Activated CD8-positive, alpha-beta T cell treated with anti-CD3 and anti-CD28 coated beads, Interleukin-2, amount 10 ng/mL, durations not matched to agents 7 days and 5 days (primary cell): ENCODE data around the gene CCR3. TPM values are rescaled to one million over a fixed set of nuclear protein-coding genes. Genes with fewer than 3 reads are reported as not detected.

ENCODE experiments used
- ATAC-seq: fragments of 150-1000 bp; cut with Tn5 transposase; one replicate; pipeline ENCODE4 v1.10.0; 2021; ENCODE audit warnings: moderate library complexity
- CTCF ChIA-PET: fragments of 350-600 bp; sonication (Branson Sonifier 250); formaldehyde crosslinking; loops from one replicate; lab custom pipeline; 2021; ENCODE audit warnings: antibody characterized with exemption; lab: Charles Lee
- POLR2A ChIA-PET: fragments of 350-600 bp; sonication (Branson Sonifier 250); formaldehyde crosslinking; loops from one replicate; lab custom pipeline; 2021; ENCODE audit warnings: antibody characterized with exemption; lab: Charles Lee
- DNase-seq: peaks from one replicate; pipeline ENCODE4 v3.0.0-alpha.2; 2020
- H3K27ac Mint-ChIP-seq: one replicate; pipeline ENCODE4 v1.8.0; 2021; ENCODE audit warnings: mild to moderate bottlenecking, mixed read lengths
- H3K27me3 Mint-ChIP-seq: one replicate; pipeline ENCODE4 v1.8.0; 2021; ENCODE audit warnings: low read depth, mixed read lengths
- H3K36me3 Mint-ChIP-seq: one replicate; pipeline ENCODE4 v1.8.0; 2021; ENCODE audit warnings: low read depth, mixed read lengths
- H3K4me1 Mint-ChIP-seq: one replicate; pipeline ENCODE4 v1.8.0; 2021; ENCODE audit warnings: low read depth, mixed read lengths
- H3K4me3 Mint-ChIP-seq: one replicate; pipeline ENCODE4 v1.8.0; 2021; ENCODE audit warnings: mild to moderate bottlenecking, mixed read lengths
- H3K9me3 Mint-ChIP-seq: one replicate; pipeline ENCODE4 v1.8.0; 2022; ENCODE audit warnings: mixed read lengths; ENCODE audit not compliant: insufficient read depth
- total RNA-seq, 2 experiments: library from RNA; stranded (reverse); gene quantifications; one replicate each; pipeline ENCODE4 v1.2.3, GENCODE V29; 2021

CCR3 gene
- total RNA-seq, 2 experiments from 2014 or later: 0.34 to 0.37 TPM

- Mint-ChIP-seq H3K27me3 (no peaks in the 10 kb centered on the region), H3K36me3 (peaks cover 17% of the 10 kb centered on the region), H3K4me1 (peaks cover 84% of the 10 kb centered on the region), H3K27ac (peak overlapping the region; percentile 82), H3K9me3 (no peaks in the 10 kb centered on the region), H3K4me3 (peak overlapping the region; percentile 26)
- DNase-seq (peak; percentile 72), ATAC-seq (peak; percentile 74)
- ChIA-PET POLR2A (interaction anchor here (0.6 to 2.2 kb wide), 11 partner anchors 8 to 1523 kb away, joined by 3 to 10 read pairs (median 4); partner anchors contain the start of genes CCR2 and CCR5), CTCF (interaction anchor here (0.7 to 6.4 kb wide), 17 partner anchors 9 to 208 kb away, joined by 3 to 90 read pairs (median 5); partner anchors contain the start of genes CCR1, CCR2 and CCR5)
Observed at GRCh38 chr3:46284981-46285683, 42.9 kb downstream of the CCR3 start.

GRCh38 chr3:46285931-46286619, 43.8 kb downstream of the CCR3 start:
- no peak for ATAC-seq
- Mint-ChIP-seq H3K36me3 (peaks cover 17% of the 10 kb centered on the region), H3K9me3 (no peaks in the 10 kb centered on the region), H3K4me3 (peak overlapping the region; percentile 26), H3K4me1 (peaks cover 82% of the 10 kb centered on the region), H3K27ac (peak overlapping the region; percentile 82), H3K27me3 (no peaks in the 10 kb centered on the region)
- POLR2A ChIA-PET: interaction anchor here (1.2 to 1.9 kb wide), 3 partner anchors 83 to 188 kb away, joined by 3 to 10 read pairs (median 4); partner anchors contain the start of gene CCR5
- CTCF ChIA-PET: interaction anchor here (1.0 to 6.4 kb wide), 10 partner anchors 10 to 209 kb away, joined by 3 to 90 read pairs (median 6); partner anchors contain the start of genes CCR1 and CCR5
- no peak for DNase-seq

- ATAC-seq: no peak
- CTCF ChIA-PET: interaction anchor here (0.8 to 6.4 kb wide), 6 partner anchors 9 to 83 kb away, joined by 3 to 90 read pairs (median 6); partner anchors contain the start of gene CCR5
- Mint-ChIP-seq H3K27ac (peak overlapping the region; percentile 24), H3K9me3 (no peaks in the 10 kb centered on the region), H3K27me3 (no peaks in the 10 kb centered on the region), H3K4me1 (peaks cover 82% of the 10 kb centered on the region), H3K4me3 (no peak overlapping the region), H3K36me3 (peaks cover 15% of the 10 kb centered on the region)
- POLR2A ChIA-PET: no interaction called here
- no peak for DNase-seq
Observed at GRCh38 chr3:46286947-46287565, 44.8 kb downstream of the CCR3 start.

- CTCF ChIA-PET: interaction anchor here (1.4 kb wide), 2 partner anchors 9 to 79 kb away, joined by 4 to 5 read pairs; no protein-coding TSS in a partner anchor
- no peak overlapping the region for H3K4me3 Mint-ChIP-seq
- H3K36me3 Mint-ChIP-seq: peaks cover 12% of the 10 kb centered on the region
- no peak overlapping the region for H3K27ac Mint-ChIP-seq
- H3K27me3 Mint-ChIP-seq: no peaks in the 10 kb centered on the region
- DNase-seq: no peak
- ATAC-seq: no peak
- peaks cover 77% of the 10 kb centered on the region for H3K4me1 Mint-ChIP-seq
- POLR2A ChIA-PET: no interaction called here
- H3K9me3 Mint-ChIP-seq: no peaks in the 10 kb centered on the region
Observed at GRCh38 chr3:46289551-46289950, 47.3 kb downstream of the CCR3 start.

GRCh38 chr3:46289966-46290365, 47.7 kb downstream of the CCR3 start:
- DNase-seq: no peak
- Mint-ChIP-seq H3K4me3 (no peak overlapping the region), H3K4me1 (peaks cover 77% of the 10 kb centered on the region), H3K27ac (no peak overlapping the region), H3K9me3 (no peaks in the 10 kb centered on the region), H3K27me3 (no peaks in the 10 kb centered on the region), H3K36me3 (peaks cover 12% of the 10 kb centered on the region)
- no peak for ATAC-seq
- POLR2A ChIA-PET: no interaction called here
- CTCF ChIA-PET: interaction anchor here (1.4 kb wide), 2 partner anchors 9 to 79 kb away, joined by 4 to 5 read pairs; no protein-coding TSS in a partner anchor

GRCh38 chr3:46291046-46291445, 48.8 kb downstream of the CCR3 start:
- H3K27ac Mint-ChIP-seq: no peak overlapping the region
- DNase-seq: no peak
- peaks cover 14% of the 10 kb centered on the region for H3K36me3 Mint-ChIP-seq
- CTCF ChIA-PET: no interaction called here
- no peak for ATAC-seq
- peaks cover 73% of the 10 kb centered on the region for H3K4me1 Mint-ChIP-seq
- H3K27me3 Mint-ChIP-seq: no peaks in the 10 kb centered on the region
- no peaks in the 10 kb centered on the region for H3K9me3 Mint-ChIP-seq
- POLR2A ChIA-PET: no interaction called here
- H3K4me3 Mint-ChIP-seq: no peak overlapping the region

- ChIA-PET POLR2A (interaction anchor here (0.7 to 1.1 kb wide), 3 partner anchors 8 to 830 kb away, joined by 3 to 4 read pairs (median 3); no protein-coding TSS in a partner anchor), CTCF (interaction anchor here (0.9 to 5.9 kb wide), 13 partner anchors 8 to 80 kb away, joined by 3 to 87 read pairs (median 4); partner anchors contain the start of genes CCR2 and CCR5)
- DNase-seq: no peak
- Mint-ChIP-seq H3K36me3 (peaks cover 12% of the 10 kb centered on the region), H3K4me1 (peaks cover 78% of the 10 kb centered on the region), H3K9me3 (no peaks in the 10 kb centered on the region), H3K4me3 (no peak overlapping the region), H3K27me3 (no peaks in the 10 kb centered on the region), H3K27ac (peak overlapping the region; percentile 64)
- ATAC-seq: peak; percentile 47
Observed at GRCh38 chr3:46293035-46293724, 50.9 kb downstream of the CCR3 start.

GRCh38 chr3:46293991-46294833, 52.0 kb downstream of the CCR3 start:
- no peak for ATAC-seq
- POLR2A ChIA-PET: interaction anchor here (0.6 to 1.2 kb wide), 4 partner anchors 9 to 75 kb away, joined by 3 to 4 read pairs (median 3); no protein-coding TSS in a partner anchor
- Mint-ChIP-seq H3K36me3 (peaks cover 12% of the 10 kb centered on the region), H3K27ac (peak overlapping the region; percentile 64), H3K27me3 (no peaks in the 10 kb centered on the region), H3K4me3 (no peak overlapping the region), H3K9me3 (no peaks in the 10 kb centered on the region), H3K4me1 (peaks cover 84% of the 10 kb centered on the region)
- no peak for DNase-seq
- CTCF ChIA-PET: interaction anchor here (0.9 to 5.9 kb wide), 12 partner anchors 9 to 84 kb away, joined by 3 to 87 read pairs (median 4); partner anchors contain the start of gene CCR5

- ChIA-PET POLR2A (interaction anchor here (1.8 kb wide), 1 partner anchor 58 kb away, joined by 5 read pairs; no protein-coding TSS in a partner anchor), CTCF (interaction anchor here (0.8 to 5.9 kb wide), 5 partner anchors 11 to 73 kb away, joined by 3 to 87 read pairs (median 9); partner anchors contain the start of gene CCR5)
- H3K27me3 Mint-ChIP-seq: no peaks in the 10 kb centered on the region
- DNase-seq (no peak), ATAC-seq (no peak)
- peaks cover 13% of the 10 kb centered on the region for H3K36me3 Mint-ChIP-seq
- H3K9me3 Mint-ChIP-seq: no peaks in the 10 kb centered on the region
- no peak overlapping the region for H3K4me3 Mint-ChIP-seq
- peak overlapping the region; percentile 92 for H3K27ac Mint-ChIP-seq
- peaks cover 89% of the 10 kb centered on the region for H3K4me1 Mint-ChIP-seq
Observed at GRCh38 chr3:46296826-46297225, 54.6 kb downstream of the CCR3 start.
